Smooth muscle cell (in vitro differentiated cells): ENCODE results near the gene SHB. TPM values are rescaled to one million over a fixed set of nuclear protein-coding genes. Genes with fewer than 3 reads are reported as not detected.
A peak's percentile ranks its signal among the peaks of the same experiment; 100 is the strongest.

Source experiments
- DNase-seq: peaks from one replicate; lab custom pipeline; 2025; ENCODE audit not compliant: unreplicated experiment; lab: John Stamatoyannopoulos, UW
- H2AFZ ChIP-seq: fragments of 200-600 bp; sonication (generic); 2 replicates; pipeline ENCODE4 v1.6.0; 2016; ENCODE audit warnings: antibody characterized with exemption, low read depth, mild to moderate bottlenecking
- H3F3A ChIP-seq: fragments of 200-600 bp; sonication (generic); 2 replicates; pipeline ENCODE4 v1.6.0; 2017; ENCODE audit warnings: antibody characterized with exemption, low read depth
- H3K27ac ChIP-seq: fragments of 200-600 bp; sonication (generic); 2 replicates; pipeline ENCODE4 v1.5.1; 2016; ENCODE audit warnings: low read depth, mild to moderate bottlenecking
- H3K27me3 ChIP-seq: fragments of 200-600 bp; sonication (generic); 2 replicates; pipeline ENCODE4 v1.6.1; 2016; ENCODE audit warnings: low read depth, mild to moderate bottlenecking
- H3K36me3 ChIP-seq: fragments of 200-600 bp; sonication (generic); 2 replicates; pipeline ENCODE4 v1.5.1; 2016; ENCODE audit warnings: low read depth
- H3K4me1 ChIP-seq: fragments of 200-600 bp; sonication (generic); 2 replicates; pipeline ENCODE4 v1.5.1; 2016; ENCODE audit warnings: low read depth
- H3K4me2 ChIP-seq: fragments of 200-600 bp; sonication (generic); 2 replicates; pipeline ENCODE4 v1.6.0; 2016; ENCODE audit warnings: mild to moderate bottlenecking
- H3K4me3 ChIP-seq: fragments of 200-600 bp; sonication (generic); 2 replicates; pipeline ENCODE4 v1.5.1; 2016; ENCODE audit warnings: mild to moderate bottlenecking
- H3K79me2 ChIP-seq: fragments of 200-600 bp; sonication (generic); 2 replicates; pipeline ENCODE4 v1.6.0; 2016; ENCODE audit warnings: low read depth, mild to moderate bottlenecking
- H3K9ac ChIP-seq: fragments of 200-600 bp; sonication (generic); 2 replicates; pipeline ENCODE4 v1.6.0; 2016; ENCODE audit warnings: low read depth
- H3K9me3 ChIP-seq: fragments of 200-600 bp; sonication (generic); replicated peaks from 2 replicates; pipeline ENCODE4 v1.5.1; 2016; ENCODE audit warnings: low read depth
- H4K20me1 ChIP-seq: fragments of 200-600 bp; sonication (generic); 2 replicates; pipeline ENCODE4 v1.6.0; 2016; ENCODE audit warnings: low read depth
- WGBS: methylation state at CpG from one replicate; pipeline ENCODE4 v1.1.7; 2016; ENCODE audit warnings: low lambda C conversion rate; 5-methylcytosine and 5-hydroxymethylcytosine counted together
- polyA plus RNA-seq: library from polyadenylated mRNA; unstranded; fragments of >200 nt; fragmentation: Nextera tagmentation; extraction: Ambion mirVana; gene quantifications from 2 replicates; pipeline ENCODE4 v1.2.1, GENCODE V29; 2016
- total RNA-seq: library from RNA; depleted of rRNA; stranded (reverse); fragments of >200 nt; gene quantifications from 2 replicates; pipeline ENCODE4 v1.2.3, GENCODE V29; 2014
- TF ChIP-seq, protein P1 (sequence below): fragments of 200-600 bp; sonication (generic); IDR thresholded peaks from 2 replicates; pipeline ENCODE4 v1.5.1; 2017; ENCODE audit warnings: borderline replicate concordance, mild to moderate bottlenecking, antibody characterized with exemption; ENCODE audit not compliant: insufficient read depth, poor library complexity, severe bottlenecking

SHB gene
- total and polyA plus RNA-seq, 2 experiments from 2014 or later = 16.4 to 32.4 TPM

DNA sequence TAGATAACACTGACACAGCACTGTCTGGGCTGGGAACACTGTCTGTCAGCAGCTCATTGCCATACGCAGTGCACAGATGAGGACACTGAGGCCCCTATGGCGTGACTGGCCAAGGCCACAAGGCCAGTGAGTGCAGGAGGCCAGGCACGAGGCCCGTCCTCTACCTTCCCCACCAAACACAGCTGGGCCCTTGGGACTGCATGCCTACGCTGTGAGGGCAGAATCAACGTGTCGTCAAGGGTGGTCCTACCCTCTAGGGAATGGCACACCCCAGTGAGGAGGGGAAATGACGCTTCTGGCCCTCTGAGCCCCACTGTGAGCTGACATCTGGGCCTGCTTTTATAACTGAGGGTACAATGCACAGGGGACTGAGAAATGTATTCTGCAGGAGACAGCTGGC lies 123.0 kb downstream of the SHB start:
- H3K9ac ChIP-seq = no peak overlapping the region
- H3K4me2 ChIP-seq = no peak overlapping the region
- no peak overlapping the region for H2AFZ ChIP-seq
- no peak overlapping the region for H3K4me3 ChIP-seq
- H3F3A ChIP-seq = peaks cover 10% of the 10 kb centered on the region
- H3K4me1 ChIP-seq = peaks cover 23% of the 10 kb centered on the region
- no peaks in the 10 kb centered on the region for H3K27me3 ChIP-seq
- DNase-seq = no peak
- H3K27ac ChIP-seq = no peak overlapping the region
- TF ChIP-seq, protein P1, sequence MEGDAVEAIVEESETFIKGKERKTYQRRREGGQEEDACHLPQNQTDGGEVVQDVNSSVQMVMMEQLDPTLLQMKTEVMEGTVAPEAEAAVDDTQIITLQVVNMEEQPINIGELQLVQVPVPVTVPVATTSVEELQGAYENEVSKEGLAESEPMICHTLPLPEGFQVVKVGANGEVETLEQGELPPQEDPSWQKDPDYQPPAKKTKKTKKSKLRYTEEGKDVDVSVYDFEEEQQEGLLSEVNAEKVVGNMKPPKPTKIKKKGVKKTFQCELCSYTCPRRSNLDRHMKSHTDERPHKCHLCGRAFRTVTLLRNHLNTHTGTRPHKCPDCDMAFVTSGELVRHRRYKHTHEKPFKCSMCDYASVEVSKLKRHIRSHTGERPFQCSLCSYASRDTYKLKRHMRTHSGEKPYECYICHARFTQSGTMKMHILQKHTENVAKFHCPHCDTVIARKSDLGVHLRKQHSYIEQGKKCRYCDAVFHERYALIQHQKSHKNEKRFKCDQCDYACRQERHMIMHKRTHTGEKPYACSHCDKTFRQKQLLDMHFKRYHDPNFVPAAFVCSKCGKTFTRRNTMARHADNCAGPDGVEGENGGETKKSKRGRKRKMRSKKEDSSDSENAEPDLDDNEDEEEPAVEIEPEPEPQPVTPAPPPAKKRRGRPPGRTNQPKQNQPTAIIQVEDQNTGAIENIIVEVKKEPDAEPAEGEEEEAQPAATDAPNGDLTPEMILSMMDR = no peak
- no peaks in the 10 kb centered on the region for H4K20me1 ChIP-seq
- 87% methylated on average over 8 of the region's 8 CpGs for WGBS
- peaks cover 4% of the 10 kb centered on the region for H3K79me2 ChIP-seq
- no peaks in the 10 kb centered on the region for H3K36me3 ChIP-seq
- H3K9me3 ChIP-seq = no peaks in the 10 kb centered on the region

DNA sequence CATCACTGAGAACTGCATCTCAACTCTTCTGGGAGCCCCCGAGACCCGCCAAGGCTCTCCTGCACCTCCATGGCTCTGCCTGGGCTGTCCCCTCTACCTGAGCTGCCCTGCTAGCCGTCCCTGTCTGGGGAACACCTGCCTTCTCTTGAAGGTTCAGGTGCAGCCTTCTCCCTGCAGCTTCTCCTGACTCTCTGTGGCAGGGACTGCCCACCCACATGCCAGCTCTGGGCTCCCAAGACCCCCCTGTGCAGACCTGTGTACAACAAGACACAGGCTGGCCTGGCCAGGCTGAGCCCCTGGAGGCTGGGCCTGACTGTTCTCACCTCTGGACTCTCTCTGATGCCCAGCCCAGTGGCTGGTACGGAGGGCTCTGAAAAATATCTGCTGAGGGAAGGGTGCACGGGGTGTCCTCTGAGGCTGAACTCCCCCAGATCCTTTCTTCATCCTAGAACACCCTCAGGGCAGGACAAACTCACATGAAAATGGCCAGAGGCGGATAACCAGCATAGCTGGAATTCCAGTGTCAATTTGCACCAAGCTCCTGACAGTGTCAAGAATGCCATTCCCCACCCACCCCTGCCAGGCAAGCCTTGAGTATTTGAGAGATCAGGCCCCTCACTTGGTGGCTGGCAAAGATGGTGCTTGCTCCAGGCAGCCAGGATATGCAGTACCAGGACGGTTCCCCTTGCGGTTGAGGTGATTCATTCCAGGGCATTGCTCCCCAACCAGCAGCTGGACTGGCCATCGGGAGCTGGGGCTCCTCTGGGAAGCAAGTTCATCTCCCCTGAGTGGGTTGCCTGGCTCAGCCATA lies 124.2 kb downstream of the SHB start:
- H3K4me1 ChIP-seq = peaks cover 23% of the 10 kb centered on the region
- peaks cover 4% of the 10 kb centered on the region for H3K79me2 ChIP-seq
- WGBS = 66% methylated on average over 9 of the region's 9 CpGs
- TF ChIP-seq, protein P1 = no peak
- peak overlapping the region; percentile 57 for H3K4me2 ChIP-seq
- H3K27ac ChIP-seq = peak overlapping the region; percentile 82
- H3K4me3 ChIP-seq = no peak overlapping the region
- H4K20me1 ChIP-seq = no peaks in the 10 kb centered on the region
- no peak overlapping the region for H2AFZ ChIP-seq
- no peaks in the 10 kb centered on the region for H3K27me3 ChIP-seq
- no peaks in the 10 kb centered on the region for H3K9me3 ChIP-seq
- no peaks in the 10 kb centered on the region for H3K36me3 ChIP-seq
- peaks cover 20% of the 10 kb centered on the region for H3F3A ChIP-seq
- DNase-seq = no peak
- no peak overlapping the region for H3K9ac ChIP-seq

DNA sequence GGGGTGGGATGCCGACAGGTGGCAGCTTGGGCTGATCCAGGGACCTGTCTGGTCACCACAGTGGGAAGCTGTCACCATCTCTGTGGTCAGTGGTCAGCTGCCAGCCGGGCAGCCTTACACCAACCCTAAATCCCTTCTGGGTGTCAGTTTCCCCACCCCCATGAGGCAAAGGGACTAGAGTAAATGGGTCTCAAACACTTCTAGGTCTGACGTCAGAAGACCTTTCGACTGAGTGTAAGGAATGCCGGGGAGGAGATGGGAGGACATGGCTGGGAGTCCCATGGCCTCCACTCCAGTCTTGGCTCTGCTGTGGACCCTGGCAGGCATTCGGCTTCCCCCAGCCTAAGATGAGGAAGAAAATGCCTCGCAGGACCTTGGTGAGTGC lies 124.8 kb downstream of the SHB start:
- 56% methylated on average over 7 of the region's 7 CpGs for WGBS
- DNase-seq = no peak
- H3K79me2 ChIP-seq = peaks cover 4% of the 10 kb centered on the region
- H3K9me3 ChIP-seq = no peaks in the 10 kb centered on the region
- H3K27ac ChIP-seq = peak overlapping the region; percentile 82
- peaks cover 26% of the 10 kb centered on the region for H3F3A ChIP-seq
- peaks cover 24% of the 10 kb centered on the region for H3K4me1 ChIP-seq
- no peaks in the 10 kb centered on the region for H3K27me3 ChIP-seq
- no peak overlapping the region for H3K9ac ChIP-seq
- H3K36me3 ChIP-seq = no peaks in the 10 kb centered on the region
- no peaks in the 10 kb centered on the region for H4K20me1 ChIP-seq
- no peak overlapping the region for H2AFZ ChIP-seq
- TF ChIP-seq, protein P1 = no peak
- H3K4me3 ChIP-seq = no peak overlapping the region
- peak overlapping the region; percentile 57 for H3K4me2 ChIP-seq
